Tibial nerve (tissue), 4 donors: ENCODE data around the gene CCDC43. TPM values are rescaled to one million over a fixed set of nuclear protein-coding genes. Genes with fewer than 3 reads are reported as not detected.

Experiments
- DNase-seq, 2 donors: peaks; one replicate each; pipeline ENCODE4 v3.0.0-alpha.2; 2019; ENCODE audit warnings: low spot score in 2 of 2
- H3K27ac ChIP-seq, 4 donors: fragments of 200-600 bp; sonication (generic) in 3 of 4; one replicate each; pipeline ENCODE4 v1.5.1; 2017 to 2019; ENCODE audit warnings: mild to moderate bottlenecking in 1 of 4
- H3K27me3 ChIP-seq, 2 donors: fragments of 200-600 bp; sonication (generic) in 1 of 2; one replicate each; pipeline versions ENCODE4 v1.5.1 to v1.6.0; 2017 to 2019
- H3K36me3 ChIP-seq, 3 donors: fragments of 200-600 bp; sonication (generic); one replicate each; pipeline ENCODE4 v1.5.1; 2018 to 2019
- H3K4me1 ChIP-seq, 4 donors: fragments of 200-600 bp; sonication (generic) in 3 of 4; one replicate each; pipeline ENCODE4 v1.5.1; 2017 to 2019
- H3K4me3 ChIP-seq, 4 donors: fragments of 200-600 bp; sonication (generic) in 3 of 4; one replicate each; pipeline ENCODE4 v1.5.1; 2017 to 2019; ENCODE audit warnings: mild to moderate bottlenecking in 1 of 4, moderate library complexity in 1 of 4
- H3K9me3 ChIP-seq, 4 donors: fragments of 200-600 bp; sonication (generic) in 3 of 4; one replicate each; pipeline ENCODE4 v1.5.1; 2017 to 2019
- CTCF ChIP-seq, 5 experiments: fragments of 200-600 bp in 3 of 5; fragments of 450-650 bp in 2 of 5; sonication (generic) in 3 of 5; IDR thresholded peaks; one replicate each; pipeline ENCODE4 v1.5.1; 2016 to 2019; ENCODE audit warnings: antibody characterized with exemption in 5 of 5, mild to moderate bottlenecking in 3 of 5, moderate library complexity in 2 of 5
- EP300 ChIP-seq, 2 donors: sonication (generic); formaldehyde crosslinking; IDR thresholded peaks; one replicate each; pipeline ENCODE4 v1.6.1; 2017; ENCODE audit warnings: antibody characterized with exemption in 2 of 2, mild to moderate bottlenecking in 1 of 2
- POLR2A ChIP-seq, 2 donors: fragments of 450-650 bp; IDR thresholded peaks; one replicate each; pipeline ENCODE4 v1.6.1; 2017; ENCODE audit warnings: antibody characterized with exemption in 2 of 2, mild to moderate bottlenecking in 2 of 2, moderate library complexity in 2 of 2
- WGBS, 2 donors: methylation state at CpG; one replicate each; pipeline ENCODE4 v1.1.5; 2018; 5-methylcytosine and 5-hydroxymethylcytosine counted together
- total RNA-seq, 4 donors: library from RNA; depleted of rRNA; stranded (reverse); fragments of >200 nt; gene quantifications; one replicate each; pipeline ENCODE4 v1.1.0, GENCODE V29; 2016

CCDC43 gene
- total RNA-seq, 4 donors from 2014 or later = 11.1 to 20.1 (median 16.5) TPM

DNA sequence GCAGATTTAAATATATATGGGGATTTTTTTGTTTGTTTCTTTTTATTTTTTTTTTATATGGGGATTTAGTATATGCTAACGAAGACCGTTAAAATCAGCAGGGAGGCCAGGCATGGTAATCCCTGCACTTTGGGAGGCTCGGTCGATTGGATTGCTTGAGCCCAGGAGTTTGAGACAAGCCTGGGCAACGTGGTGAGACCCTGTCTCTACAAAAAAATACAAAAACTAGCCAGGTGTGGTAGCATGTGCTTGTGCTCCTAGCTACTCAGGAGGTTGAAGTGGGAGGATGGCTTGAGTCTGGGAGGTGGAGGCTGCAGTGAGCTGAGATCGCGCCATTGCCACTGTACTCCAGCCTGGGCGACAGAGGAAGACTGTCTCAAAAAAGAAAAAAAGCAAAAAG, 55.6 kb downstream of the CCDC43 start:
- Histone ChIP-seq H3K27me3 (no peaks in the 10 kb centered on the region), H3K27ac (no peak overlapping the region), H3K4me3 (no peak overlapping the region), H3K9me3 (no peaks in the 10 kb centered on the region), H3K36me3 (no peaks in the 10 kb centered on the region), H3K4me1 (peaks cover 0 to 3% (median 0%) of the 10 kb centered on the region in 4 donors)
- TF ChIP-seq CTCF (IDR thresholded peaks at IDR 0.05) = no peak
- no peak for TF ChIP-seq POLR2A (IDR thresholded peaks at IDR 0.05)
- no peak for TF ChIP-seq EP300 (IDR thresholded peaks at IDR 0.05)
- WGBS, 2 donors = 74 to 80% methylated on average over 8 of the region's 8 CpGs
- DNase-seq = no peak

DNA sequence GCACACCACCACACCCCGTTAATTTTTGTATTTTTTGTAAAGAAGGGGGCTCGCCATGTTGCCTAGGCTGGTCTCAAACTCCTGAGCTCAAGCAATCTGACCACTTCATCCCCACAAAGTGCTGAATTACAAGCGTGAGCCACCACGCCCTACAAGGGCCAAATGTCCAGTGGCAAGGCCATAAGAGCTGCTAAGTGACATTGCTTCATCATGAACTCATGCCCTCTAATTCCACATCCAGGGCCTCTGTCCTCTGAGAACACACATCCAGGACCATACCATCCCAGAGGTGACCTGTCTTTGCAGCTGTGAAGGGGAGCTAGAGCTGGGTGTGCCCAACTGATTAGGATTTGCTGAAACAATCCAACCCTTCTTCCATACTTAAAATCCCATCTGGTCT, 58.9 kb downstream of the CCDC43 start:
- H3K27me3 ChIP-seq = no peaks in the 10 kb centered on the region
- TF ChIP-seq EP300 (IDR thresholded peaks at IDR 0.05) = no peak
- TF ChIP-seq POLR2A (IDR thresholded peaks at IDR 0.05) = no peak
- no peak for TF ChIP-seq CTCF (IDR thresholded peaks at IDR 0.05)
- H3K4me3 ChIP-seq = no peak overlapping the region
- peaks cover 0 to 11% (median 0%) of the 10 kb centered on the region in 4 donors for H3K4me1 ChIP-seq
- no peak overlapping the region for H3K27ac ChIP-seq
- no peaks in the 10 kb centered on the region for H3K36me3 ChIP-seq
- DNase-seq = no peak
- WGBS, 2 donors = 80 to 92% methylated on average over 4 of the region's 4 CpGs
- H3K9me3 ChIP-seq = no peaks in the 10 kb centered on the region

DNA sequence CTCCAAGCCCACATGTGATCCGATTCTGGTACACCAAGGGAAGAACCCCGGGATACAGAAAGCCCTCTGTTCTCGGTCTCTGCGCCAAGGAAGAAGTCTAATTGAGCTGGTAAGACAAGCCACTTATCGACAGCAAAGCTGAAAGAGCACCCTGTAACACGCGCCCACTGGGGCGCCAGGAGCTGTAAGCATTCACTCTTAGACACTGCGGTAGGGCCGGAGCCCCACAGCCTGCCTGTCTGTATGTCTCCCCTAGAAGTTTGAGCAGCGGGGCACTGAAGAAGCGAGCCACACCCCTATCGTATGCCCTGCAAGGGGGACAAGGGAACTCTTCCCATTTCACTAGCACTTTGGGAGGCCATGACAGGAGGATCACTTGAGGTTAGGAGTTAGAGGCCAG, 60.3 kb downstream of the CCDC43 start:
- Histone ChIP-seq H3K4me3 (no peak overlapping the region), H3K4me1 (peaks cover 0 to 11% (median 0%) of the 10 kb centered on the region in 4 donors), H3K27me3 (no peaks in the 10 kb centered on the region), H3K9me3 (no peaks in the 10 kb centered on the region), H3K27ac (no peak overlapping the region), H3K36me3 (no peaks in the 10 kb centered on the region)
- DNase-seq = no peak
- no peak for TF ChIP-seq POLR2A (IDR thresholded peaks at IDR 0.05)
- TF ChIP-seq EP300 (IDR thresholded peaks at IDR 0.05) = no peak
- TF ChIP-seq CTCF (IDR thresholded peaks at IDR 0.05) = no peak
- 81 to 84% methylated on average over 13 of the region's 13 CpGs for WGBS, 2 donors

GRCh38 chr17:44628243-44629188, 61.1 kb downstream of the CCDC43 start:
- peaks cover 0 to 11% (median 0%) of the 10 kb centered on the region in 4 donors for H3K4me1 ChIP-seq
- H3K9me3 ChIP-seq = no peaks in the 10 kb centered on the region
- peak; percentile 28 to 44 for DNase-seq
- 44 to 54% methylated on average over 34 of the region's 34 CpGs for WGBS, 2 donors
- H3K27me3 ChIP-seq = no peaks in the 10 kb centered on the region
- H3K27ac ChIP-seq = peak overlapping the region in 3 of 4 donors; percentile 4 to 72 (median 40)
- H3K36me3 ChIP-seq = no peaks in the 10 kb centered on the region
- TF ChIP-seq CTCF (IDR thresholded peaks at IDR 0.05) (no peak), POLR2A (IDR thresholded peaks at IDR 0.05) (peak in 1 of 2 donors; percentile 48), EP300 (IDR thresholded peaks at IDR 0.05) (no peak)
- H3K4me3 ChIP-seq = peak overlapping the region in 1 of 4 donors; percentile 27
